Neural cell (in vitro differentiated cells): ENCODE measurements around the gene SCLY. TPM values are rescaled to one million over a fixed set of nuclear protein-coding genes. Genes with fewer than 3 reads are reported as not detected.

Source experiments
- H2AFZ ChIP-seq: fragments of 200-600, 300-800 bp; sonication (generic), shearing (Covaris generic); 2 replicates; pipeline ENCODE4 v1.6.0; 2014; ENCODE audit warnings: low read depth, mild to moderate bottlenecking, antibody characterized with exemption, low read length, moderate library complexity
- H3F3A ChIP-seq: fragments of 200-600 bp; shearing (Covaris generic); 2 replicates; pipeline ENCODE4 v1.6.1; 2016; ENCODE audit warnings: mild to moderate bottlenecking, moderate library complexity, mixed read lengths, antibody characterized with exemption, low read length; ENCODE audit not compliant: insufficient read depth, poor library complexity, severe bottlenecking
- H3K27ac ChIP-seq: fragments of 200-600, 300-800 bp; sonication (generic), shearing (Covaris generic); 2 replicates; pipeline ENCODE4 v1.5.1; 2014; ENCODE audit warnings: mild to moderate bottlenecking, low read length, moderate library complexity
- H3K27me3 ChIP-seq: fragments of 300-800, 200-600 bp; sonication (generic), shearing (Covaris generic); 2 replicates; pipeline ENCODE4 v1.6.0; 2014; ENCODE audit warnings: mild to moderate bottlenecking, low read depth, low read length, moderate library complexity; ENCODE audit not compliant: insufficient read depth
- H3K36me3 ChIP-seq: fragments of 300-800, 200-600 bp; sonication (generic), shearing (Covaris generic); 2 replicates; pipeline ENCODE4 v1.5.1; 2014; ENCODE audit warnings: mild to moderate bottlenecking, antibody characterized with exemption, low read length, moderate library complexity; ENCODE audit not compliant: insufficient read depth
- H3K4me2 ChIP-seq: fragments of 300-800, 200-600 bp; sonication (generic), shearing (Covaris generic); 2 replicates; pipeline ENCODE4 v1.6.0; 2014; ENCODE audit warnings: mild to moderate bottlenecking, low read length
- H3K4me3 ChIP-seq: fragments of 300-800, 200-600 bp; sonication (generic), shearing (Covaris generic); 2 replicates; pipeline ENCODE4 v1.5.1; 2014; ENCODE audit warnings: mild to moderate bottlenecking, low read length, moderate library complexity
- H3K79me2 ChIP-seq: fragments of 200-600 bp; shearing (Covaris generic); replicated peaks from 2 replicates; pipeline ENCODE4 v1.6.0; 2014; ENCODE audit warnings: mild to moderate bottlenecking, low read length, moderate library complexity; ENCODE audit not compliant: insufficient read depth
- H3K9ac ChIP-seq: fragments of 300-800, 200-600 bp; sonication (generic), shearing (Covaris generic); 2 replicates; pipeline ENCODE4 v1.6.1; 2016; ENCODE audit warnings: mild to moderate bottlenecking, low read length, mixed read lengths
- H3K9me2 ChIP-seq: fragments of 200-600 bp; shearing (Covaris generic); 2 replicates; pipeline ENCODE4 v1.6.1; 2016; ENCODE audit warnings: mild to moderate bottlenecking, low read length, mixed read lengths; ENCODE audit not compliant: insufficient read depth
- H3K9me3 ChIP-seq: fragments of 200-600, 300-800 bp; sonication (generic), shearing (Covaris generic); 2 replicates; pipeline ENCODE4 v1.6.1; 2016; ENCODE audit warnings: mild to moderate bottlenecking, mixed run types, low read length, moderate library complexity, mixed read lengths
- H4K20me1 ChIP-seq: fragments of 200-600 bp; shearing (Covaris generic); 2 replicates; pipeline ENCODE4 v1.6.1; 2016; ENCODE audit warnings: mild to moderate bottlenecking, mixed run types; ENCODE audit not compliant: insufficient read depth
- CTCF ChIP-seq: fragments of 450-650 bp; IDR thresholded peaks from 2 replicates; pipeline ENCODE4 v1.5.1; 2014; ENCODE audit warnings: antibody characterized with exemption, mild to moderate bottlenecking, moderate library complexity; ENCODE audit not compliant: poor library complexity, severe bottlenecking
- EP300 ChIP-seq: fragments of 450-650 bp; conservative IDR thresholded peaks from 2 replicates; pipeline ENCODE4 v1.6.1; 2014; ENCODE audit warnings: antibody characterized with exemption, mild to moderate bottlenecking, moderate library complexity; ENCODE audit not compliant: poor library complexity, severe bottlenecking
- EZH2 ChIP-seq: fragments of 200-600, 300-800 bp; shearing (Covaris generic), sonication (generic); IDR thresholded peaks from 2 replicates; pipeline ENCODE4 v1.6.1; 2014; ENCODE audit warnings: antibody characterized with exemption, low read length, borderline replicate concordance, mild to moderate bottlenecking; ENCODE audit not compliant: insufficient read depth, poor library complexity, severe bottlenecking
- MXI1 ChIP-seq: fragments of 450-650 bp; conservative IDR thresholded peaks from 2 replicates; pipeline ENCODE4 v1.6.1; 2014; ENCODE audit warnings: antibody characterized with exemption, mild to moderate bottlenecking; ENCODE audit not compliant: poor library complexity, severe bottlenecking
- POLR2AphosphoS5 ChIP-seq: IDR thresholded peaks from 2 replicates; pipeline ENCODE4 v1.6.1; 2012
- RAD21 ChIP-seq: fragments of 450-650 bp; conservative IDR thresholded peaks from 2 replicates; pipeline ENCODE4 v1.6.1; 2014; ENCODE audit warnings: antibody characterized with exemption, mild to moderate bottlenecking, moderate library complexity
- REST ChIP-seq: IDR thresholded peaks from 2 replicates; pipeline ENCODE4 v1.6.1; 2012; ENCODE audit warnings: borderline replicate concordance
- SMC3 ChIP-seq: fragments of 450-650 bp; conservative IDR thresholded peaks from 2 replicates; pipeline ENCODE4 v1.6.1; 2014; ENCODE audit warnings: antibody characterized with exemption, mild to moderate bottlenecking, moderate library complexity; ENCODE audit not compliant: poor library complexity
- TAF1 ChIP-seq: IDR thresholded peaks from 2 replicates; pipeline ENCODE4 v1.6.1; 2012; ENCODE audit warnings: low read depth
- polyA plus RNA-seq: library from polyadenylated mRNA; depleted of rRNA; stranded (reverse); fragments of >200 nt; gene quantifications from 2 replicates; pipeline ENCODE4 v1.2.3, GENCODE V29; 2014

Gene SCLY
- polyA plus RNA-seq, 1 donor from 2014 or later: 15.9 TPM

GRCh38 chr2:238020816-238021215 lies 40.0 kb upstream of the SCLY start:
- Histone ChIP-seq H3K79me2 (no peaks in the 10 kb centered on the region), H4K20me1 (no peaks in the 10 kb centered on the region), H3K9ac (no peak overlapping the region), H3K9me3 (no peaks in the 10 kb centered on the region), H3K4me3 (no peak overlapping the region), H3K9me2 (no peaks in the 10 kb centered on the region), H2AFZ (no peak overlapping the region), H3K36me3 (no peaks in the 10 kb centered on the region), H3K27me3 (no peaks in the 10 kb centered on the region), H3F3A (no peaks in the 10 kb centered on the region), H3K27ac (no peak overlapping the region), H3K4me2 (no peak overlapping the region)
- TF ChIP-seq EZH2: no peak
- TF ChIP-seq POLR2AphosphoS5: no peak
- TF ChIP-seq TAF1: no peak
- no peak for TF ChIP-seq REST
- TF ChIP-seq EP300: no peak
- TF ChIP-seq RAD21: no peak
- no peak for TF ChIP-seq SMC3
- TF ChIP-seq MXI1: no peak
- no peak for TF ChIP-seq CTCF

- Histone ChIP-seq H3K9ac (no peak overlapping the region), H3K9me3 (no peaks in the 10 kb centered on the region), H3K4me3 (no peak overlapping the region), H2AFZ (no peak overlapping the region), H3K27me3 (no peaks in the 10 kb centered on the region), H3K9me2 (no peaks in the 10 kb centered on the region), H3K27ac (no peak overlapping the region), H3K36me3 (no peaks in the 10 kb centered on the region), H3F3A (no peaks in the 10 kb centered on the region), H3K4me2 (no peak overlapping the region), H3K79me2 (no peaks in the 10 kb centered on the region), H4K20me1 (no peaks in the 10 kb centered on the region)
- TF ChIP-seq TAF1 (no peak), RAD21 (no peak), SMC3 (no peak), EP300 (no peak)
These were observed 39.5 kb upstream of the SCLY start for GRCh38 chr2:238021327-238021726.

- Histone ChIP-seq H2AFZ (no peak overlapping the region), H3K9ac (no peak overlapping the region), H3K4me3 (no peak overlapping the region), H4K20me1 (no peaks in the 10 kb centered on the region), H3K79me2 (no peaks in the 10 kb centered on the region), H3K9me3 (no peaks in the 10 kb centered on the region), H3F3A (no peaks in the 10 kb centered on the region), H3K36me3 (no peaks in the 10 kb centered on the region), H3K27me3 (no peaks in the 10 kb centered on the region), H3K9me2 (no peaks in the 10 kb centered on the region), H3K27ac (no peak overlapping the region), H3K4me2 (no peak overlapping the region)
- TF ChIP-seq RAD21: no peak
These were observed 38.1 kb upstream of the SCLY start for GRCh38 chr2:238022594-238023157.
